Activated CD8-positive, alpha-beta T cell treated with anti-CD3 and anti-CD28 coated beads for 36 hours (primary cell): ENCODE results near the gene KLF15. TPM values are rescaled to one million over a fixed set of nuclear protein-coding genes. Genes with fewer than 3 reads are reported as not detected.
A peak's percentile ranks its signal among the peaks of the same experiment; 100 is the strongest.

Source experiments
- ATAC-seq: fragments of 200-7000 bp; cut with Tn5 transposase; one replicate; pipeline ENCODE4 v1.10.0; 2021; ENCODE audit warnings: mild to moderate bottlenecking, moderate library complexity
- CTCF ChIA-PET: fragments of 350-600 bp; sonication (Branson Sonifier 250); formaldehyde crosslinking; loops from one replicate; lab custom pipeline; 2021; ENCODE audit warnings: antibody characterized with exemption; lab: Charles Lee
- POLR2A ChIA-PET: fragments of 350-600 bp; sonication (Branson Sonifier 250); formaldehyde crosslinking; loops from one replicate; lab custom pipeline; 2021; ENCODE audit warnings: antibody characterized with exemption; lab: Charles Lee
- DNase-seq: peaks from one replicate; pipeline ENCODE4 v3.0.0-alpha.2; 2020
- H3K27ac Mint-ChIP-seq: one replicate; pipeline ENCODE4 v1.8.0; 2021; ENCODE audit warnings: mild to moderate bottlenecking, mixed read lengths
- H3K27me3 Mint-ChIP-seq: one replicate; pipeline ENCODE4 v1.8.0; 2021; ENCODE audit warnings: mixed read lengths
- H3K36me3 Mint-ChIP-seq: one replicate; pipeline ENCODE4 v1.8.0; 2021; ENCODE audit warnings: low read depth, mixed read lengths
- H3K4me1 Mint-ChIP-seq: one replicate; pipeline ENCODE4 v1.8.0; 2021; ENCODE audit warnings: low read depth, mixed read lengths
- H3K4me3 Mint-ChIP-seq: one replicate; pipeline ENCODE4 v1.8.0; 2021; ENCODE audit warnings: mild to moderate bottlenecking, moderate library complexity, mixed read lengths
- H3K9me3 Mint-ChIP-seq: one replicate; pipeline ENCODE4 v1.8.0; 2021; ENCODE audit warnings: mixed read lengths
- CTCF ChIP-seq: fragments of 200-600 bp; IDR thresholded peaks from one replicate; pipeline ENCODE4 v1.8.0; 2022; ENCODE audit warnings: antibody characterized with exemption, mild to moderate bottlenecking
- intact Hi-C: fragments of 100-400 bp; cut with micrococcal nuclease; formaldehyde crosslinking; loops from one replicate; pipeline ENCODE4 v1.10.0; 2022
- total RNA-seq, 2 experiments: library from RNA; stranded (reverse); gene quantifications; one replicate each; pipeline ENCODE4 v1.2.3, GENCODE V29; 2021

The KLF15 gene
- under 1 TPM in 1 of 2 experiments, not detected in 1; 0.11 TPM for total RNA-seq

DNA sequence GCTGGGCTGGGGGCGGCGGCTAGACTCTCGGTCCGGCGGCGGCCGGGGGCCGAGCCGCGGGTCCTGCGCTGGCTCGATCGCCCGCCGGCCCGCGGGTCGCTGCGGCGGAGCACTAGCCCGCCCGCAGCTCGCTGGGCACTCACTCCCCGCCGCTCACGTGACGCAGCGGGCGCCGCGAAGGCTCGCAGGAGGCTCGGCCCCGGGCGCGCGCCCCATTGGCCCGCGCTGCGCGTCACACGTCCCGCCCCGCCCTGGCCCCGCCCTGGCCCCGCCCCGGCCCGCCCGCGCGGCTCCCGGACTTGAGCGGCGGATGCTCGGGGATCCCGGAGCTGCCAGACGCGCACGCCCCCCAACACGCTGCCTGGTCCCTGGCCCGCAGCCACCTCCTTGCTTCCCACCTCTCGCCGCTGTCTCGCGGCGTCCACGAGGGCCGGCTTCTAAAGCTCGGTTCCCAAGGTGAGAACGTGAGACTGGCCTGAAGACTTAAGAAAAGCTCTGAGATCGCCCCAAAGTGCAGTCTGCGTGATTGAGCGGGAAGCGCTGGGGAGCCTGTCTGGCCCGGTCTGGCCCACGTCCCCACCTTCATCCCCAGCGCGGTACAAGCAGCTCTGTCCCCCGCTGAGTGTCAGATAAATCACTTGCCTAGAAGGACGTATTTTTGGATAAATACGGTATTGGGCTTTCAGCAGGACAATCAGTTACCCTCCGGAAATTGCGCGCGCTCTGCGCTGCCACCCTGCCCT, at the start of gene KLF15:
Gene KLF15 (minus strand): TSS at position 114 of the 743 bp plus-strand sequence. CDS start 4,486 bp downstream, outside the sequence.
- peak within 1 kb of the TSS; percentile 73 for H3K4me3 Mint-ChIP-seq
- ChIA-PET CTCF (no interaction called here), POLR2A (interaction anchor here (1.0 kb wide), 1 partner anchor 94 kb away, joined by 3 read pairs; no protein-coding TSS in a partner anchor)
- TF ChIP-seq CTCF: no peak
- no peak within 1 kb of the TSS for H3K27ac Mint-ChIP-seq
- no peaks in the 10 kb centered on the region for H3K9me3 Mint-ChIP-seq
- peak; percentile 97 for ATAC-seq
- peak; percentile 78 for DNase-seq
- H3K4me1 Mint-ChIP-seq: peaks cover 6% of the 10 kb centered on the region
- no peaks in the 10 kb centered on the region for H3K36me3 Mint-ChIP-seq
- H3K27me3 Mint-ChIP-seq: peaks cover 45% of the 10 kb centered on the region
- intact Hi-C loops: no loop called here

GRCh38 chr3:126406389-126407296, 49.4 kb upstream of the KLF15 start:
- no peak for DNase-seq
- ATAC-seq: no peak
- no peak overlapping the region for H3K27ac Mint-ChIP-seq
- H3K4me3 Mint-ChIP-seq: no peak overlapping the region
- ChIA-PET POLR2A (interaction anchor here (1.5 kb wide), 2 partner anchors 11 to 30 kb away, joined by 3 to 4 read pairs; no protein-coding TSS in a partner anchor), CTCF (no interaction called here)
- no peak for TF ChIP-seq CTCF
- H3K4me1 Mint-ChIP-seq: no peaks in the 10 kb centered on the region
- peaks cover 13% of the 10 kb centered on the region for H3K27me3 Mint-ChIP-seq
- no peaks in the 10 kb centered on the region for H3K9me3 Mint-ChIP-seq
- H3K36me3 Mint-ChIP-seq: no peaks in the 10 kb centered on the region
- intact Hi-C loops: no loop called here

DNA sequence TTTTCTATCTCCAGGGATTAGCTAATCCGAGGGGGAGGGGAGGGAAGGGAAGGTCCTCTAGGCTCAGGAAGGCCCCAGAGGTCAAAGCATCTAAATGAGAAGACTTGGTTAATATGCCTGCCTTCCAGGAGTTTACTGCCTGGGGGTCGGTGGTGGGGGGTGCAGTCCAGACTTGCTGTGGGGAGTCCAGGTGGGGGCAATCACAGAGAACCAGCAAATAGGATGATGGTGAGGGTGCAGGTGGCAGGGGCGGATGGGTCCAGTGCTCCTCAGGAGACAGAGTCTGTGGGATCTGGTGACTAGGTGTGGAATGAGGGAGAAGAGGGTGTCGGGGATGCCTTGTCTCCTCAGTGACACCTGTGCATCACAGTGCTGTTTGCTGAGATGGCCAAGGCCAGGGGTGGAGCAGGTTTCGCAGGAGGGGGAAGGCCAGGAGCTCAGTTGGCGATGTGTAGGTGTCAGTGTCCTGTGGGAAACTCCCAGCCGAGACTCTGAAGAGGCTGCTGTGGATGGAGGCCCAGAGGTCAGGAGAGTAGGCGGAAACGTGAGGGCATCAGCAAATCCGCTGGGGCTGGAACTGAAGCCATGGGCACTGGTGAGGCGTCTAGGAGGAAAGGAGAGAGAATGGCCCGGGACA, 45.6 kb upstream of the KLF15 start:
- ATAC-seq (no peak), DNase-seq (no peak)
- POLR2A ChIA-PET: no interaction called here
- Mint-ChIP-seq H3K27ac (no peak overlapping the region), H3K36me3 (no peaks in the 10 kb centered on the region), H3K4me1 (no peaks in the 10 kb centered on the region), H3K9me3 (no peaks in the 10 kb centered on the region), H3K4me3 (no peak overlapping the region), H3K27me3 (peaks cover 2% of the 10 kb centered on the region)
- TF ChIP-seq CTCF: no peak
- intact Hi-C loops: no loop called here
- CTCF ChIA-PET: no interaction called here

DNA sequence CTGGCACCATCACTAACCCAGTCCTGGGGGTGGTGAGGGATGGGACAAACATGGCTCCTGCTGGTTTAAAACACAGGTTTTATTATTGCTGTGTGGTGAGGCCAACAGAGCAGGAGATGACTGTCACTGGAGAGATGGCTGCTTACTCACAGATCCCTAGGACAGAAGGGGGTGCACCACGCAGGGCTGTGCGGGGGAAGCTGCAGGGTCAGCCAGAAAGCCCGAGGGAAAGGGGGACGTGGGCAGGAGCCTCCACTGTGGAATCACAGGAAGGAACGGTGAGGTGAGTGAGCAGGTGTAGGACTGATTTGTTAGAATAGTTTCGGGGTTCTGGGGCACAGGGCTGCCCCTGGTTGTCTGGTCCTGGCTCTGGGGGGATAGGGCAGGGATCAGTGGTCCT, 45.0 kb upstream of the KLF15 start:
- Mint-ChIP-seq H3K4me1 (no peaks in the 10 kb centered on the region), H3K27me3 (peaks cover 2% of the 10 kb centered on the region), H3K36me3 (no peaks in the 10 kb centered on the region), H3K4me3 (no peak overlapping the region), H3K9me3 (no peaks in the 10 kb centered on the region), H3K27ac (no peak overlapping the region)
- DNase-seq (no peak), ATAC-seq (no peak)
- intact Hi-C loops: no loop called here
- ChIA-PET POLR2A (no interaction called here), CTCF (no interaction called here)
- TF ChIP-seq CTCF: no peak
